ENCODE measurements around the gene TTYH1.
A peak's percentile ranks its signal among the peaks of the same experiment; 100 is the strongest.

Gene TTYH1

GRCh38 chr19:54431255-54431838 lies 16.1 kb downstream of the TTYH1 start:
- TF ChIP-seq RARB (CRISPR knock-in tag; IDR thresholded peaks at IDR 0.05) (no peak), ZFP30 (CRISPR knock-in tag; IDR thresholded peaks at IDR 0.05) (no peak), BACH2 (CRISPR knock-in tag; IDR thresholded peaks at IDR 0.05; ENCODE audit: borderline replicate concordance) (no peak), PATZ1 (CRISPR knock-in tag; IDR thresholded peaks at IDR 0.05; ENCODE audit: borderline replicate concordance) (no peak), TOX (CRISPR knock-in tag; IDR thresholded peaks at IDR 0.05; ENCODE audit: borderline replicate concordance) (no peak), POU6F1 (CRISPR knock-in tag; IDR thresholded peaks at IDR 0.05; ENCODE audit: borderline replicate concordance, low read depth) (no peak), OSR1 (CRISPR knock-in tag; IDR thresholded peaks at IDR 0.05) (no peak), SNAI2 (CRISPR knock-in tag; IDR thresholded peaks at IDR 0.05) (no peak), PPARA (CRISPR knock-in tag; IDR thresholded peaks at IDR 0.05; ENCODE audit: borderline replicate concordance) (no peak), ZNF70 (CRISPR knock-in tag; IDR thresholded peaks at IDR 0.05) (no peak), ZFP3 (CRISPR knock-in tag; IDR thresholded peaks at IDR 0.05) (no peak), ZNF565 (CRISPR knock-in tag; conservative IDR thresholded peaks at IDR 0.05; ENCODE audit: low read depth) (no peak), ZNF8 (CRISPR knock-in tag; IDR thresholded peaks at IDR 0.05) (no peak), CREB5 (CRISPR knock-in tag; IDR thresholded peaks at IDR 0.05; ENCODE audit: low read depth) (no peak), TSHZ2 (CRISPR knock-in tag; IDR thresholded peaks at IDR 0.05) (no peak), GLIS3 (CRISPR knock-in tag; IDR thresholded peaks at IDR 0.05) (no peak), CSRNP3 (CRISPR knock-in tag; IDR thresholded peaks at IDR 0.05) (no peak), ARNTL (CRISPR knock-in tag; IDR thresholded peaks at IDR 0.05; ENCODE audit: borderline replicate concordance, low read depth) (no peak), ZC3H10 (CRISPR knock-in tag; IDR thresholded peaks at IDR 0.05) (no peak), TCF4 (CRISPR knock-in tag; IDR thresholded peaks at IDR 0.05; ENCODE audit: borderline replicate concordance) (no peak)
- ATAC-seq = peak; percentile 32

- TF ChIP-seq ZNF565 (CRISPR knock-in tag; conservative IDR thresholded peaks at IDR 0.05; ENCODE audit: low read depth) (no peak), PPARA (CRISPR knock-in tag; IDR thresholded peaks at IDR 0.05; ENCODE audit: borderline replicate concordance) (no peak), ESRRG (CRISPR knock-in tag; IDR thresholded peaks at IDR 0.05) (no peak), ARNTL (CRISPR knock-in tag; IDR thresholded peaks at IDR 0.05; ENCODE audit: borderline replicate concordance, low read depth) (no peak), TCF4 (CRISPR knock-in tag; IDR thresholded peaks at IDR 0.05; ENCODE audit: borderline replicate concordance) (no peak), ZFP30 (CRISPR knock-in tag; IDR thresholded peaks at IDR 0.05) (no peak), SNAI2 (CRISPR knock-in tag; IDR thresholded peaks at IDR 0.05) (no peak), ZNF8 (CRISPR knock-in tag; IDR thresholded peaks at IDR 0.05) (no peak), ISL1 (CRISPR knock-in tag; IDR thresholded peaks at IDR 0.05) (no peak), BACH2 (CRISPR knock-in tag; IDR thresholded peaks at IDR 0.05; ENCODE audit: borderline replicate concordance) (no peak), CSRNP3 (CRISPR knock-in tag; IDR thresholded peaks at IDR 0.05) (no peak), CSDC2 (CRISPR knock-in tag; IDR thresholded peaks at IDR 0.05) (no peak)
- ATAC-seq = no peak
Measured at GRCh38 chr19:54432144-54432738, 17.0 kb downstream of the TTYH1 start.
